Measurements from ENCODE around the gene PNMA8C.

DNA sequence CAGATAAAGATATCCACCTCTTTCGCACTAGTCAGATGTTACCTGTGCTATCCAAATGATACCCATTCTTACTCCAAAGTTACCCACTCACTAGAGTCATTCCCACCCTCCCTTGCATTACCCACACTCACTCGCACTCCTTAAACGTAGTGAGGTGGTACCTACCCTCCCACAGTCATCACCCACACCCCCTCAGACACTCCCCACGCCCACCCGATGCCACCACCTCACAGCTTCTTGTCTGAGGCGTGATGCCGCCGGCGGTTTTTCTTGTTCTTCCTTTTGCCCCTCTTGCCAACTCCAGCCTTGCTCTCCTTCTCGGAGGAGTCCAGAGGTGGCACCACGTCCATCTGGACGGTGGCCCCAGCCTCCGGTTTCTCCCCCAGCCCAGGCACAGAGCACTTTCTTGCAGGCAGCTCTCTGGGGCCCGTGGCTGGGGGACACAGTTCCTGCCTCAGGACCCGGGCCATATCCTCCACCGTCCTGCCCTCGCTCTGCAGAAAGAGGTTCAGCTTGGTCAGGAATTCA lies 1.2 kb downstream of the PNMA8C start:
- TF ChIP-seq, protein P1, sequence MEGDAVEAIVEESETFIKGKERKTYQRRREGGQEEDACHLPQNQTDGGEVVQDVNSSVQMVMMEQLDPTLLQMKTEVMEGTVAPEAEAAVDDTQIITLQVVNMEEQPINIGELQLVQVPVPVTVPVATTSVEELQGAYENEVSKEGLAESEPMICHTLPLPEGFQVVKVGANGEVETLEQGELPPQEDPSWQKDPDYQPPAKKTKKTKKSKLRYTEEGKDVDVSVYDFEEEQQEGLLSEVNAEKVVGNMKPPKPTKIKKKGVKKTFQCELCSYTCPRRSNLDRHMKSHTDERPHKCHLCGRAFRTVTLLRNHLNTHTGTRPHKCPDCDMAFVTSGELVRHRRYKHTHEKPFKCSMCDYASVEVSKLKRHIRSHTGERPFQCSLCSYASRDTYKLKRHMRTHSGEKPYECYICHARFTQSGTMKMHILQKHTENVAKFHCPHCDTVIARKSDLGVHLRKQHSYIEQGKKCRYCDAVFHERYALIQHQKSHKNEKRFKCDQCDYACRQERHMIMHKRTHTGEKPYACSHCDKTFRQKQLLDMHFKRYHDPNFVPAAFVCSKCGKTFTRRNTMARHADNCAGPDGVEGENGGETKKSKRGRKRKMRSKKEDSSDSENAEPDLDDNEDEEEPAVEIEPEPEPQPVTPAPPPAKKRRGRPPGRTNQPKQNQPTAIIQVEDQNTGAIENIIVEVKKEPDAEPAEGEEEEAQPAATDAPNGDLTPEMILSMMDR (IDR thresholded peaks at IDR 0.05; ENCODE audit: borderline replicate concordance, extremely low read depth, low read length, poor library complexity, severe bottlenecking): no peak
- TF ChIP-seq EZH2 (IDR thresholded peaks at IDR 0.05; ENCODE audit: borderline replicate concordance, low read depth, low read length, severe bottlenecking): no peak

Data from DND-41 (cell line).